HepG2 (cell line): Measurements from ENCODE around the gene NARS2.

Experiments
- ADNP ChIP-seq: sonication (generic); formaldehyde crosslinking; IDR thresholded peaks from 2 replicates; pipeline ENCODE4 v1.4.0; 2020; ENCODE audit warnings: missing genetic modification reagents
- AFF4 ChIP-seq: sonication (generic); formaldehyde crosslinking; IDR thresholded peaks from 2 replicates; pipeline ENCODE4 v1.4.0; 2020; ENCODE audit warnings: missing genetic modification reagents
- BRCA1 ChIP-seq: sonication (generic); formaldehyde crosslinking; IDR thresholded peaks from 2 replicates; pipeline ENCODE4 v1.4.0; 2020; ENCODE audit warnings: missing genetic modification reagents
- ESRRA ChIP-seq: sonication (generic); formaldehyde crosslinking; IDR thresholded peaks from 2 replicates; pipeline ENCODE4 v1.5.1; 2020; ENCODE audit warnings: mild to moderate bottlenecking, low read depth, missing genetic modification reagents
- HMG20B ChIP-seq: conservative IDR thresholded peaks from 2 replicates; pipeline ENCODE4 v1.6.1; 2016; ENCODE audit warnings: missing genetic modification reagents, missing compliant biosample characterization
- MXD1 ChIP-seq: sonication (generic); formaldehyde crosslinking; IDR thresholded peaks from 2 replicates; pipeline ENCODE4 v1.4.0; 2020; ENCODE audit warnings: mild to moderate bottlenecking, missing genetic modification reagents
- PHF8 ChIP-seq: sonication (generic); formaldehyde crosslinking; IDR thresholded peaks from 2 replicates; pipeline ENCODE4 v1.5.0; 2020; ENCODE audit warnings: missing genetic modification reagents
- POLR2A ChIP-seq, 2 experiments: IDR thresholded peaks; 2 replicates each; pipeline ENCODE4 v1.6.1; 2011; ENCODE audit warnings: low read depth in 2 of 2, low read length in 2 of 2, mild to moderate bottlenecking in 1 of 2, moderate library complexity in 1 of 2; ENCODE audit not compliant: insufficient read depth in 1 of 2
- POLR2AphosphoS5 ChIP-seq: IDR thresholded peaks from 2 replicates; pipeline ENCODE4 v1.6.1; 2012; ENCODE audit warnings: low read depth, low read length
- SALL2 ChIP-seq: sonication (generic); formaldehyde crosslinking; IDR thresholded peaks from 2 replicates; pipeline ENCODE4 v1.8.1; 2023; ENCODE audit warnings: mild to moderate bottlenecking, missing genetic modification reagents, inconsistent platforms
- SNAPC2 ChIP-seq: sonication (generic); formaldehyde crosslinking; IDR thresholded peaks from 2 replicates; pipeline ENCODE4 v1.8.1; 2022; ENCODE audit warnings: mild to moderate bottlenecking, missing genetic modification reagents
- THAP7 ChIP-seq: sonication (generic); formaldehyde crosslinking; IDR thresholded peaks from 2 replicates; pipeline ENCODE4 v1.8.1; 2023; ENCODE audit warnings: mild to moderate bottlenecking, missing genetic modification reagents
- ZNF510 ChIP-seq: sonication (generic); formaldehyde crosslinking; IDR thresholded peaks from 2 replicates; pipeline ENCODE4 v1.4.0; 2020; ENCODE audit warnings: low read depth, mild to moderate bottlenecking, missing genetic modification reagents
- TF ChIP-seq, protein P1 (sequence below): sonication (generic); formaldehyde crosslinking; IDR thresholded peaks from 2 replicates; pipeline ENCODE4 v1.8.0; 2023; ENCODE audit warnings: mild to moderate bottlenecking, missing genetic modification reagents

DNA sequence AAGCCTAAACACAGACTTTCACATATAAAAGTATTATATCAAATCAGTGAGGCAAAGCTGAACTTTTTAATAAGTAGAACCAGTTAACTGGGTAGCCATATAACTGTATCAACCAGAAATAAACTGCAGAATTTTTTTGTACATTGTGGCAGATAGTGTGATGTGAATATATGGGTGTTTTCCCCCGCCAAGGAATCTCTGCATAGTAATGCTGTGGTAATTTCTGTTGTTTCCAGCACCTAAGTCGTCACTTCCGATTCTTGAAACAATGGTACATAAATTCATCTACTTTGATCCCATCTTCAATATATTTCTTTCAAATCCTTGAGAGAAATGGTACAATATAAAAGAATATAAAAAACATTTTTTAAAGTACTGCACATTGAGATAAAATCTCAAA lies 39.6 kb downstream of the NARS2 start:
- no peak for TF ChIP-seq ESRRA (CRISPR knock-in tag)
- TF ChIP-seq BRCA1 (CRISPR knock-in tag) = no peak
- TF ChIP-seq, protein P1, sequence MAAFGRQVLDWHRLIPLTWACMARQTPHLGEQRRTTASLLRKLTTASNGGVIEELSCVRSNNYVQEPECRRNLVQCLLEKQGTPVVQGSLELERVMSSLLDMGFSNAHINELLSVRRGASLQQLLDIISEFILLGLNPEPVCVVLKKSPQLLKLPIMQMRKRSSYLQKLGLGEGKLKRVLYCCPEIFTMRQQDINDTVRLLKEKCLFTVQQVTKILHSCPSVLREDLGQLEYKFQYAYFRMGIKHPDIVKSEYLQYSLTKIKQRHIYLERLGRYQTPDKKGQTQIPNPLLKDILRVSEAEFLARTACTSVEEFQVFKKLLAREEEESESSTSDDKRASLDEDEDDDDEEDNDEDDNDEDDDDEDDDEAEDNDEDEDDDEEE (CRISPR knock-in tag) = no peak
- no peak for TF ChIP-seq THAP7
- no peak for TF ChIP-seq MXD1 (CRISPR knock-in tag)
- no peak for TF ChIP-seq ZNF510 (CRISPR knock-in tag)
- no peak for TF ChIP-seq PHF8 (CRISPR knock-in tag)
- no peak for TF ChIP-seq ADNP (CRISPR knock-in tag)
- TF ChIP-seq POLR2AphosphoS5 = no peak
- TF ChIP-seq SNAPC2 = no peak
- TF ChIP-seq AFF4 = no peak
- no peak for TF ChIP-seq HMG20B (CRISPR knock-in tag)
- no peak for TF ChIP-seq POLR2A (IDR thresholded peaks at IDR 0.05; ENCODE audit: insufficient read depth in 1 of 2, low read depth in 2 of 2, low read length in 2 of 2)
- no peak for TF ChIP-seq SALL2 (CRISPR knock-in tag)
